Stomach (tissue), 4 donors: ENCODE results near the gene TTC21A.

Source experiments
- CTCF ChIP-seq, 7 experiments: fragments of 450-650 bp in 4 of 7; fragments of 200-600 bp in 3 of 7; sonication (generic) in 3 of 7; IDR thresholded peaks; one replicate each; pipeline ENCODE4 v1.5.1; 2016 to 2019; ENCODE audit warnings: antibody characterized with exemption in 7 of 7, control low read depth in 2 of 7, mild to moderate bottlenecking in 1 of 7
- POLR2A ChIP-seq, 4 donors: fragments of 450-650 bp; IDR thresholded peaks; one replicate each; pipeline ENCODE4 v1.6.1; 2016; ENCODE audit warnings: antibody characterized with exemption in 4 of 4, control low read depth in 2 of 4, mild to moderate bottlenecking in 1 of 4, moderate library complexity in 1 of 4
- POLR2AphosphoS5 ChIP-seq, 3 donors: sonication (generic); formaldehyde crosslinking; IDR thresholded peaks; one replicate each; pipeline ENCODE4 v1.6.1; 2016; ENCODE audit warnings: antibody characterized with exemption in 3 of 3

GRCh38 chr3:39136533-39137434 lies 29.3 kb downstream of the TTC21A start:
- TF ChIP-seq CTCF (IDR thresholded peaks at IDR 0.05), result no peak
- no peak for TF ChIP-seq POLR2A (IDR thresholded peaks at IDR 0.05)
- no peak for TF ChIP-seq POLR2AphosphoS5 (IDR thresholded peaks at IDR 0.05)
